HL-60/S4 (cell line): ENCODE measurements around the gene BCLAF1.

Experiments used
- in situ Hi-C: fragments of 300-500 bp; cut with MboI; formaldehyde crosslinking; loops from 2 replicates; pipeline ENCODE4 v1.14.3; 2022; ENCODE audit warnings: low sequenced_read_pairs

Gene BCLAF1, protein sequence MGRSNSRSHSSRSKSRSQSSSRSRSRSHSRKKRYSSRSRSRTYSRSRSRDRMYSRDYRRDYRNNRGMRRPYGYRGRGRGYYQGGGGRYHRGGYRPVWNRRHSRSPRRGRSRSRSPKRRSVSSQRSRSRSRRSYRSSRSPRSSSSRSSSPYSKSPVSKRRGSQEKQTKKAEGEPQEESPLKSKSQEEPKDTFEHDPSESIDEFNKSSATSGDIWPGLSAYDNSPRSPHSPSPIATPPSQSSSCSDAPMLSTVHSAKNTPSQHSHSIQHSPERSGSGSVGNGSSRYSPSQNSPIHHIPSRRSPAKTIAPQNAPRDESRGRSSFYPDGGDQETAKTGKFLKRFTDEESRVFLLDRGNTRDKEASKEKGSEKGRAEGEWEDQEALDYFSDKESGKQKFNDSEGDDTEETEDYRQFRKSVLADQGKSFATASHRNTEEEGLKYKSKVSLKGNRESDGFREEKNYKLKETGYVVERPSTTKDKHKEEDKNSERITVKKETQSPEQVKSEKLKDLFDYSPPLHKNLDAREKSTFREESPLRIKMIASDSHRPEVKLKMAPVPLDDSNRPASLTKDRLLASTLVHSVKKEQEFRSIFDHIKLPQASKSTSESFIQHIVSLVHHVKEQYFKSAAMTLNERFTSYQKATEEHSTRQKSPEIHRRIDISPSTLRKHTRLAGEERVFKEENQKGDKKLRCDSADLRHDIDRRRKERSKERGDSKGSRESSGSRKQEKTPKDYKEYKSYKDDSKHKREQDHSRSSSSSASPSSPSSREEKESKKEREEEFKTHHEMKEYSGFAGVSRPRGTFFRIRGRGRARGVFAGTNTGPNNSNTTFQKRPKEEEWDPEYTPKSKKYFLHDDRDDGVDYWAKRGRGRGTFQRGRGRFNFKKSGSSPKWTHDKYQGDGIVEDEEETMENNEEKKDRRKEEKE

DNA sequence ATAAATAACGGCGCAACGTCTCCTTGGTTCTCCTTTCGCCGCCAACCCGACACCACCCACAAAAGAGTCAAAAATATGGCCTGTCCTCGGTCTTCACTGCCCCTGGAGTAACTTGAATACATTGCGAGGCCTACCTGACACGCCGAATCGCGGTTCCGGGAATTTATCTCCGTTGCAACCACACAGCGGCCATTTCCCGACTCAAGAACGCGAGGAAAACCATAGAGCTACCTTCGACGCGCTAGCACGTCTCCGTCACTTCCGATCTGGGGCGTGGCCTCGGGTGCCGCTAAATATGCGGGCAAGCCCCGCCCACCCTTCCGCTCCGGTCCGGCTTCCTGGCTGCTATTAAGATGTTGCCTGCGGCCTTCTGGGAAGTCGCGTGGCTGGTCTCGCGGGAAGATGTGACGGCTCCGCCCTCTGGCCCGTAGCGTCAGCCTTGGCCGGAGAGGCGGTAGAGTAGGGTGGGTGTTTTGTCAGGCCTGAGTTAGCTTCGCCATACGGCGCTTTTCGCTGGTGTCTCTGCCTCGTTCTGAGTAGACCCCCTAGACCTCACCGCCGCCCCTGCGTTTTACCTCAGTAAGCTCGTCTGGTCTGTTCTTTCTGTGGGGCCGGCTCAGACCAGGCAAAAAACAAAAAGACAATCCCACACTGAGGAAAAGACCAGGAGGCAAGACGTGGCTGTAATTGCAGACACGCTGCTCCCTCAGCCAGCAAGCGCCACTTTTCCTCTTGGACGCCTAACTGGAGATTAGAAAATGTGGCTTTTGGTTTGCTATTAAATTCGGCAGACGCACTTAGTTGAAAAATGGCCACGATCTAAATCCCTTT lies at the start of gene BCLAF1:
Gene BCLAF1, minus strand, starts transcription at position 268 of the 831 bp plus-strand sequence. CDS start 9,980 bp downstream, outside the sequence.
- in situ Hi-C loops = no loop called here

DNA sequence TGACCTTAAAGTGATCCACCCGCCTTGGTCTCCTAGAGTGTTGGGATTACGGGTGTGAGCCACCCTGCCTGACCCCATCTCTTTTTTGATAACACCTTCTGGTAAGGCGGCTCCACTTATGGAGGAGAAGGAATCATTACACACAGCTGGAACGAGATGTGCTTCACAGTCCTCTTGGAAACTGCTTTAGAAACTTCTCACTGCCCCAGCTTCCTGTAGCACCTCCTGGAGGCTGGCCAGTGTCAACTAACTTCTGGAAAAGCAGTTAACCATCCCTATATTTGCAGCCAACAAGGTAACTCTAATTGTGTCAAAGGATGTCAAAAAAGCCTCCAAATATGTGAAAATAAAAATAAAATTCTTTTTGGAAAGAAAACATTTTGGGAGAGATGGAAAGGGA lies 48.8 kb upstream of the BCLAF1 start:
- in situ Hi-C loops = no loop called here

DNA sequence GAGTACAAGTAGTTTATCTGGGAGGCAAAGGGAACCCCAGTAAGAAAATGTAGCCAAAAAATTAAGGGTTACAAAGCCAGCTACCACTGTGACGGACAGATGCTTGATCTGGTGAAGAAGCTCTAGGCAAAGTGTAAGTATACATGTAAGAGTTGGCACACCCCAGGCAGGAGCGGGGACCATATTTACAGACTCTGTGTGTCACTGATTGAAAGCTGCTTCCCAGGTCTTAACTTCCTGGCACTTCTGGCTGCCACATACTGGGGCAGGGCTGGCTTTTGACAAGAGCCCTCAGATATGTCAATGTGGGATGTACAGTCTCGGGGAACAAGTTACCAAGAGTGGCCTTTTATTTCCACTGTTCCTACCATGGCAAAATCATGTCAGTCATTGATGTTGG lies 48.0 kb upstream of the BCLAF1 start:
- in situ Hi-C loops = no loop called here

DNA sequence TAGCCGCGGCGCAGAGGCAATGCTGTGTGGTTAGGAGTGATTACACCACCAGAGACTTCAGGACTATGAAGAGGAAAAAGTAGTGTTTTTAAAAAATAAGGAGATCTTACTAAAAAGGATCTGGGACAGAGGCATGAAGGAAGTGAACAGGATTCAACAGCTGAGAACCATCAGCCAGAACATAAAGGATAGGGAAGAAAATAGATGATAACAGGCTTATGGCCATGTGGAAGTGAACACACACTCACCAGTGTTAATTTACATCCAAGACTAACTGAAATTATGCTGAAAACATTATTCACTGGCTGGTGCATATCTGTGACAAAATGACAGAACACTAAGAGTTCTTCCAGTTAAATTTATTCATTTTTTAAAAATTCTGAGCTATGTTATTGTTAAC lies 47.5 kb upstream of the BCLAF1 start:
- in situ Hi-C loops = no loop called here

DNA sequence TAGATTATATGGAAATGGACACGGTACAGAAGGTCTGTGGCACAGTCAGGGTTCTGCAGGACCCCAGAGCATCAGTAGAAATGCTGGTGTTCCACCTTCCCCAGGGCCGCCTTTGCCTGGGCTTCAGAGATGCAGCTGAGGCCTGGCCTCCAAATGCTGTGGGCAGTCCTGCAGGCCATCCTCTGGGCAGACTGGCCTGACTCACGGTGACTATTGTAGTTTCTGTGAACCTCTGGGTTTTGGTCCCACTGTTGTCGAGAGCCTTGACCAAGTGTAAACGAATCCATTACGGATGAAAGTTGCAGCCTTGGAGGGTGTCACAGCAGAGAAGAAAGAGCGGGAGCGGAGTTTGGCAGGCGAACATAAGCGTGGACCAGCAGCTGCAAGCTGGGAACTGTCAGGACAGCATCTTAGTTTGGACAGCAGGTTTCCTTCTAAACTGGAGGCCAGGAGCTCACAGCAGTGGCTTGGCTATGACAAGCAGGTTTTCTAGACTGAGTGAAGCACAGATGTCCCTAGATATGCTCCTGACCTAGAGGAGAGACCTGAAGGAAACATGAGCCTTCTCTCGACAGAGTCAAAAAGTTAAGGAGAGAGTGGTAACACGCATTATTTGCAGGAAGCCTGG lies 46.2 kb upstream of the BCLAF1 start:
- in situ Hi-C loops = no loop called here

DNA sequence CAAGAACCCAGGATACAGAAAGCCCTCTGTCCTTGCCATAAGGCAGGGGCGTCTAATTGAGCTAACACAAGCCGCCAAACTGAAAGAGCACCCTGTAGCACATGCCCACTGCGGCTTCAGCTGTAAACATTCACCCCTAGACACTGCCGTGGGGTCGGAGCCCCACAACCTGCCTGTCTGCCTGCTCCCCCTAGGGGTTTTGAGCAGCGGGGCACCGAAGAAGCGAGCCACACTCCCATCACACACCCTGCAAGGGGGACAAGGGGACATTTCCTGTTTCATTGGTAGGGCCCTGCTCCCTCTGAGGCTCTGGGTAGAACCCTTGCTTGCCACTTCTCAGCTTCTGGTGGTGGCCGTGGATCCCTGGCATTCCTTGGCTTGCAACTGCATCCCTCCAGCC lies 45.2 kb upstream of the BCLAF1 start:
- in situ Hi-C loops = no loop called here

DNA sequence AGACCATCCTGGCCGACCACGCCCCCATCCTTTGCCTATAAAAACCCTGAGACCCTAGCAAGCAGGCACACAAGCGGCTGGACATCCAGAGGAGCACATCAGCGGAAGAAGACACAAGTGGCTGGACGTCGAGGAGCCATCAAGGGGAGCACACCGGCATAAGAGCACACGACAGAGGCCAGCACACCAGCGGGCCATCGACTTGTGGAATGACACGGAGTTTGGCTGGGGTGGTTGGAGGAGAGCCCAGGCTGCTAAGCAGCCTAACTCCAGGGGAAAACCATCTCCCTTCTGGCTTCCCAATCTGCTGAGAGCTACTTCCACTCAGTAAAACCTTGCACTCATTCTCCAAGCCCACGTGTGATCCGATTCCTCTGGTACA lies 44.8 kb upstream of the BCLAF1 start:
- in situ Hi-C loops = no loop called here

DNA sequence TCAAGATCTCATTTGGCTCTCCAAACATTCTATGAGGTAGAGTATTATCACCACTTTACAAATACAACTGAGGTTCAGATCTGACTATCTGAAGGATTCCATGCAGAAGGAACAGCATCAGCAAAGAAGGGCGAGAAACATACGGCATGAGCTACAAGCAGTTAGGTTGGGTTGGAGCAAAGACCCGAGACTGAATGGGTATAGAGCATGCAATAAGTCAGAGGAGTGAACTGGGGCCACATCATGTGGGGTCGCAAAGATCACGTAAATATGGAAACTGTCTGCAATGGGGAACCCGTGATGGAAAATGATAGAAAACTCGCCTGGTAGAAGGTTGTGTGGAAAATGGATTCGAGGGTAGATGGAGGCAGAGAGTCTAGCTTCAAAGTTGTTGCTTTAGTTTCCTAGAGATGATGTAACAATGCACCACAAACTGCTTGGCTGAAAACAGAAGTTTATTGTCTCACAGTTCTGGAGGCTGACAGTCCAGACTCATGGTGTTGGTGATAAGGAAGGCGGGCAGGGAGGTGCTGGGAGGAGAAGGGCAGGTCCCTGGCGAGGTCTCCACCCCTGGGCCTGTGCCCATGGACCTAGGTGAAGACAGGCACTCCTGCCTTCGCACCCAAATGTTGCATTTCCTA lies 44.3 kb upstream of the BCLAF1 start:
- in situ Hi-C loops = no loop called here

DNA sequence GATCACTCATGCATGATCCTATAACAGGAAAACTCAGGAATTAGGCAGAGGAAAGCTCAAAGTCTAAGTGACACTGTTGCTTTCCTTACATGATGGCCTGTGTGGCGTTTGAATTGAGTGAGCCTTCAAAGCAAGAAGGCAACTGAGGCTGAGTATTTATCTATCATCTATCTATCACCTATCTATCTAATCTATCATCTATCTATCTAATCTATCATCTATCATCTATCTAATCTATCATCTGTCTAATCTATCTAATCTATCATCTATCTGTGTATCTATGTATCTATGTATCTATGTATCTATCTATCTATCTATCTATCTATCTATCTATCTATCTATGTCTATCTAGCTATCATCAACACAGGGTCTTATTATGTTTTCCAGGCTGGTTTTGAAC lies 41.8 kb upstream of the BCLAF1 start:
- in situ Hi-C loops = no loop called here

DNA sequence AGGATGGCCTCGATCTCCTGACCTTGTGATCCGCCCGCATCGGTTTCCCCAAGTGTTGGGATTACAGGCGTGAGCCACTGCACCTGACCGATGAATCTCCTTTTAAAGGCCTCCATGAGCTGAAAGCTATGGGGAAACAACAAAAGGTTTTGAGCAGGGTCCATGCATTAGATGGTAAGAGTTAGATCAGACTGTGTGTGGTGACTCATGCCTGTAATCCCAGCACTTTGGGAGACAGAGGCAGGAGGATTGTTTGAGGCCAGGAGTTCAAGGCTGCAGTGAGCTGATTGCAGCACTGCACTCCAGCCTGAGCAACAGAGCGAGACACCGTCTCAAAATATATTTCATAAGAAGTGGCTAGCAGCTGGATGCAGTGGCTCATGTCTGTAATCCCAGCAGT lies 41.0 kb upstream of the BCLAF1 start:
- in situ Hi-C loops = no loop called here

DNA sequence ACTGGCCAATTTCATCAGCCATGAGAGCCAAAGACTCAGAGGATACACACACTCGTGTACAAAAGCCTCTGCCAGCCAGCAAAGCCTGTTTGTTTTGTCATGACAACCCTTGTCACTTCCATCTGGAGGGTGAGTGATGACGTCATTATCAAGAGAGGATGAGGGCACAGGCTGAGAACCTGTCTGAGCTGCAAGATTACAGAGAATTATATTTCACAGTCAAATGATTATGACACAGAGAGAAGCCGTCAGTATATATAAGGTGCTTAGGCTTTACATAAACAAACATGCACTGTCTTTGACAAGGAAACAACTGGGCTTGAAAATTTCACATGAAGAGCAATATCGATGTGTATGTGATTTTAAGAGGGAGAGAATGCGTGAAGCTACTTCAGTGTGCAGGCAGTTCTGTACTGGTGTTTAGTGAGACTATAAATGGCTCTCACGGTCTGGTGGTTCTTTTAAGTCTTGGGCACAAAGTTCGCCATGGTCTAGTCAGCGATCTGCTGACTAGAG lies 36.5 kb upstream of the BCLAF1 start:
- in situ Hi-C loops = no loop called here

DNA sequence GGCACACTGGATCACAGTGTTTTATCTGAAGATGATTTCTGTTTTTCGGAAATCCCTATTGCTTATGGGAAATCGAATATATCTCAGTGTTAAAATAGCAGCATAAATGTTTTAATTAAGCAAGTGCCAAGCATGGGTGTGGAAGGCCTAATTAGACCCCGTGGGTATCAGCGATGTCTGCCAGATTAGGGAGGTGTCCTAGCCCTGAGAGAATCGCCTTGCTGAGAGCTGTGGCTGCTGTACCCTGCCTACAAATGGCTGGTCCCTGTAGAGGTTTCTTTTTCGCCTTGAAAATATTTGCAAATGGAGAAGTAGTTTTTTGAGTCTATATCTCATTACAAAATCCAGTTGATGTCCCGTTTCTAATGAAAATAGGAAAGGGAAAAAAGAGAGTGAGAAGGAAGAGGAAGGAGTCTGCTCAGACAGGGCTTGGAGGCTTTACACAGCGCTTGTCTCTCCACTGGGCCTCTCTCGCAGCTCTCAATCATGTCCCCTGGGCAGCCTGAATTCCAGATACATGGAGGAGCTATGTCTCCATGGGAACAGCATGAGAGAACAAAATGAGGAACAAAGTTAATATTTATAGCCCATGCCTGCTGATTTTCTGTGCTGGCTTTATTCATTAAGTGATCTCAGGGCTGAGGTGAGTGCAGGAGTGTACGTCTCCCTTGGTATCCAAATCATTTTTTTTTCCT lies 35.2 kb upstream of the BCLAF1 start:
- in situ Hi-C loops = no loop called here

DNA sequence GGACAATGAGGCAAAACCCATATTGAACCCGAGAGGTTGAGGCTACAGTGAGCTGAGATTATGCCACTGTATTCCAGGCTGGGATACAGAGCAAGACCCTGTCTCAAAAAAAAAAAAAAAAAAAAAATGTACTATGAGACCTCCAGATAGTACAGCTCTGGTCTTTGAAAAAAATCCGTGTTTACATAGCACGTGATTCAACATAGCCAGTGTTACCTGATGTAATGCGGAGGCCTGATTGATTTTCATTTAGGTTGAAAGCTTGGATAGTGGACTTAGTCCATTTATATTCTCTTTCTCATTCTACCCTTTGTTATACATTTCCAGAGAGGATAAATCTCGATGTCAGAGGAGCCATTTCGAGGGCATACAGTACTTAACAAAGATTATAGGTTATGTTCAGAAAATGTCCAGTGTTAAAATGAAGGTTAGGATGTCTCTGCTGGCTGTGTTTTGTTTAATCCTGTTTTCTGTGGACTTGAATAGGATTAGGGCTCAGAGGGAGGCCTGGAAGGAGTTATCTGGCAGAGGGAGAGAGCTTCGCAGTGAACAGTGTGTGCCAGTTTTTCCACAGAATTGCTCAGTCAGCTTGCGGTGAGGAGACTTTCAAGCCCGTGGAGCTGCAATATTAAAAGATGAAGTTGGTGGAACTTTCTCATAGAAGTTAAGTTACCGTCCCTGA lies 33.9 kb upstream of the BCLAF1 start:
- in situ Hi-C loops = no loop called here

DNA sequence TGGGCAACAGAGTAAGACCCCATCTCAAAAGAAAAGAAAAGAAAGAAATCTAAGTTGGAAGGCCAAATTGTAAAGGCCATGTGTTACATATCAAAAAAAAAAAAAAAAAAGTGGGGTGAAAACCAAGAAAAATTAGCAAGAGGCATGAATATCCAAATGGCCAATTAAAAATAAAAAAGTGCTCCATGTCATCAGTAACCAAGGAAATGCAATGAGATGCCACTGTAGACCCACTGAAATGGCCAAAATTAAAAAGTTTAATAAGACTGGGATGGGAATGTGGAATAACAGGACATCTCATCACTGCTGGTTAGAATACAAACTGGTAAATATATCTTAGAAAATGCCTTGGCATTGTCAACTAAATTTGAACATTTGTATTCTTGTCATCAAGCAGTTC lies 30.1 kb upstream of the BCLAF1 start:
- in situ Hi-C loops = no loop called here

DNA sequence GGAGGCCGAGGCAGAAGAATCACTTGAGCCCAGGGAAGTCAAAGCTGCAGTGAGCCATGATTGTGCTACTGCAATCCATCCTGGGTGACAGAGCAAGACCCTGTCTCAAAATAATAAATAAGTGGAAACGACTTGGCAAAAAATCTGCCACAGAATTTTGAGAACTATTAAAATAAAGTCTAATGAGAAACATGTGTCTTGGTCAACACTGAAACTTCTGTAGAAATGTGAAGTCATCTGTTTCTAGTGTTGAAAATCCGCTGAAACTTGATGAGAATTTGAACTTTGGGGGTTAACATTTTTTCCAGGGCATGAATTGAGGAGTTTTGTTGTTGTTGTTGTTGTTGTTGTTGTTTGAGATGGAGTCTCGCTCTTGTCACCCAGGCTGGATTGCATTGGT lies 29.0 kb upstream of the BCLAF1 start:
- in situ Hi-C loops = no loop called here

DNA sequence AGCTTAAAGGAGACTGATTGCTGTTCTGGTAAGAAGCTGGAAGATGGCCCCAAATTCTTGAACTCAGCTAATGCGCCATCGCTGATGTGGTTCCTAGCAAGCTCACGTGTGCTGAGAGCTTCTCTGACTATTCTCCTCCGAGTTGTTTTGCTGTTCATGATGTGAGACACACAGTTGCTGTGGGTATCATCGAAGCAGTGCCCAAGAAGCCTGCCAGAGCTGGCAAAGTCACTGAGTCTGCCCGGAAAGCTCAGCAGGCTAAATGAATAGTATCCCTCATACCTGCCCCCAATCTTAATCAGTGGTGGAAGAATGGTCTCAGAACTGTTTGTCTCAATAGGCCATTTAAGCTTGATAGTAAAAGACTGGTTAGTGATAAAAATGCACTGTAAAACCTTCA lies 28.3 kb upstream of the BCLAF1 start:
- in situ Hi-C loops = no loop called here

DNA sequence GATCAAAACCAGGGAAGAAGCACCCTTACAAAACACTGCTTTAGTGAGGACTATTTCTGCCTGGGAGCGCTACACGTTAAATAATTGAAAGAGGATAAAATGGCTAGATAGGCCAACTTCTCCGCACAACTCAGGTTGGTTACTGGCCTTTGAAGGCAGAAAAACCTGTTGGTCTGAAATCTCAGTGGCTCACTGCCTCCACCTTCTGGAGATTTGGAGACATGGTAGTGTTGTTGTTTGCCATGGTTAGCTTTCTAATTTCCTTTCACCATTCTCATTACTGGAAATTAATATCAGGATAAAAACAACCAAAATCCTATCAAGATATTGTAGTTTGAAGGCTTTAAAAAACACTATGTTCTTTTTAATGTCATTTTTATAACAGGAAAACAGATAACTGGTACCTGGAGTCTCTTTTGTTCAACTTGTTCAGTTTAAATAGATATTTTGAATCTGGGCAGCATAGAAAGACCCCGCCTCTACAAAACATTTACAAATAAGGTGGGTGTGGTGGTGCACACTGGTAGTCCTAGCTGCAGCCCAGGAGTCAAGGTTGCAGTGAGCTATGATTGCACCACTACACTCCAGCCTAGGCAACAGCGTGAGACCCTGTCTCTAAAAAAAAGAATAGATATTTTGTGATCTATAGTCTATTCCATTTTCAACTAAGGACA lies 27.5 kb upstream of the BCLAF1 start:
- in situ Hi-C loops = no loop called here

DNA sequence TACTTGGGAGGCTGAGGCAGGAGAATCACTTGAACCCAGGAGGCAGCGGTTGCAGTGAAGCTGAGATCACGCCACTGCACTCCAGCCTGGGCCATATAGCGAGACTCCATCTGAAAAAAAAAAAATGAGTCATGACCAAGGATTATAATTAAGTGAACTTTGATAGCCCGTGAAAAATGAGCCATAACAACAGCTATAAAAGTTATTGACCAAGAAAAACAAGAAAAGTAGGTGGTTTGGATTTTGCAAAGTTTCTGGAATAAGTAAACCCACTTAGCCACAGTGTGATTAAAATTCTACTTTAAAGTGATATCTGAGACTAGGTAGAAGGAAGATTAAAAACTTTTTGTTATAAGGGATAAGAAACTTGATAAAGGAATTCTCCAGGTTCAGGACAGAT lies 25.9 kb upstream of the BCLAF1 start:
- in situ Hi-C loops = no loop called here
